Measurements from ENCODE around the gene OASL. TPM values are rescaled to one million over a fixed set of nuclear protein-coding genes. Genes with fewer than 3 reads are reported as not detected.

Gene OASL
- total and polyA plus RNA-seq, 9 of the 15 experiments (the other 6 are each of a cell fraction or from before 2014, with no cell fraction given) = 0.14 TPM; not detected in 8

DNA sequence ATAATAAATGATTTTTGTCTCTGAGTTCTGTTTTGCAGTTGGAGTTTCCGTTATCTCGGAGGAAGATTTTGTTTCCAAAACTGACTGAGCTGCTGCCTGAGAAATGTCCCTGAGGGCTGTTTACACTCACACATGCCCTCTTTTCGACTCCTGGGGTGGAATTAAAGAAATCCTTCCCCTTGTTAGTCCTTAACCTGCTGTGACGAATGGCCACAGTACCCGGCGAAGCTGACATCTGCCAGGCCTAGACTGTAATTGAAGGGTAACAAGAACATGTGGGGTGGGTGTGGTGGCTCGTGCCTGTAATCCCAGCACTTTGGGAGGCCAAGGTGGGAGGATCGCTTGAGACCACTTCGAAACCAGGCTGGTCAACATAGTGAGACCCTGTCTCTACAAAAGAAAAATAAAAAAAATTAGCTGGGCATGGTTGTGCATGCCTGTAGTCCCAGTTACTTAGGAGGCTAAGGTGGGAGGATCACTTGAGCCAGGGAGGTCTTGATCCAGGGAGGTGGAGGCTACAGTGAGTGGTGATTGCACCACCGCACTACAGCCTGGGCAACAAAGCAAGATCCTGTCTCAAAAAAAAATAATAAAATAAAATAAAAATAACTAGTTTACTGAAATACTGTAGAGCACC, 8.4 kb downstream of the OASL start:
- in situ Hi-C loops (cut with MboI) (no loop called here), intact Hi-C loops (cut with micrococcal nuclease) (no loop called here)
- TF ChIP-seq FOS (IDR thresholded peaks at IDR 0.05; ENCODE audit: extremely low read depth, insufficient read length) (no peak), MAFK (IDR thresholded peaks at IDR 0.05; ENCODE audit: low read length) (no peak), SIX5 (IDR thresholded peaks at IDR 0.05; ENCODE audit: borderline replicate concordance in 1 of 2, insufficient read depth in 1 of 2, low read depth in 1 of 2, low read length in 2 of 2) (no peak), FOXP1 (CRISPR knock-in tag; IDR thresholded peaks at IDR 0.05) (no peak), SUPT5H (IDR thresholded peaks at IDR 0.05) (no peak), E2F1 (CRISPR knock-in tag; IDR thresholded peaks at IDR 0.05) (no peak), HMG20B (CRISPR knock-in tag; IDR thresholded peaks at IDR 0.05) (no peak), SNRNP70 (optimal IDR thresholded peaks at IDR 0.05; ENCODE audit: low read depth, low read length) (no peak)
- no peak overlapping the region for H3K4me3 ChIP-seq
- no peaks in the 10 kb centered on the region for H3K9me3 ChIP-seq (replicated peaks; ENCODE audit: control insufficient read depth, insufficient read depth, low read depth, low read length)
- no peak for FAIRE-seq
- no peak for DNase-seq (ENCODE audit: extremely low read depth in 1 of 4, low spot score in 3 of 4)
- H3K9ac ChIP-seq (ENCODE audit: insufficient read depth in 1 of 2, low read depth in 2 of 2, low read length in 2 of 2) = no peak overlapping the region
- peaks cover 4 to 10% of the 10 kb centered on the region in 2 experiments; a peak in 4 of 5 replicates for H3K4me1 ChIP-seq (replicated peaks in 1 of 2; ENCODE audit: control insufficient read depth in 2 of 2, insufficient read depth in 2 of 2, low read length in 2 of 2)
- H3K27ac ChIP-seq (ENCODE audit: extremely low read depth, low read depth, low read length) = no peak overlapping the region
- peaks cover 26 to 45% of the 10 kb centered on the region in 2 experiments for H3K27me3 ChIP-seq (ENCODE audit: control insufficient read depth in 2 of 2, insufficient read depth in 2 of 2, low read length in 2 of 2)
- CTCF ChIA-PET (ENCODE audit: low intra/inter-chr PET ratio) = interaction anchor here (1.2 kb wide), 1 partner anchor 17 kb away, joined by 3 read pairs; no protein-coding TSS in a partner anchor
- H3K9me1 ChIP-seq (ENCODE audit: control insufficient read depth, insufficient read depth, low read length) = no peaks in the 10 kb centered on the region
- POLR2A ChIA-PET = interaction anchor here (0.6 kb wide), 1 partner anchor 32 kb away, joined by 5 read pairs; no protein-coding TSS in a partner anchor
- no peaks in the 10 kb centered on the region for H3K36me3 ChIP-seq (ENCODE audit: control insufficient read depth, insufficient read depth, low read length)
- H3K79me2 ChIP-seq (ENCODE audit: control insufficient read depth, insufficient read depth, low read length) = no peaks in the 10 kb centered on the region
- no peak overlapping the region for H3K4me2 ChIP-seq (ENCODE audit: insufficient read depth, low read length)
- 14% methylated on average over 10 of the region's 10 CpGs for WGBS (ENCODE audit: insufficient coverage, low coverage, missing lambda C conversion rate)
- H2AFZ ChIP-seq (ENCODE audit: low read depth, low read length) = no peak overlapping the region
- H4K20me1 ChIP-seq (replicated peaks; ENCODE audit: control insufficient read depth, insufficient read depth, low read length) = no peaks in the 10 kb centered on the region
- BruUV-seq (replicated peaks) = no TSS peak
- ATAC-seq = no peak
